Activated T-helper 17 cell treated with anti-CD3 and anti-CD28 coated beads, Interleukin-2, amount 50 U/mL, for 72 hours (primary cell): ENCODE data around the gene DAPK2. TPM values are rescaled to one million over a fixed set of nuclear protein-coding genes. Genes with fewer than 3 reads are reported as not detected.
A peak's percentile ranks its signal among the peaks of the same experiment; 100 is the strongest.
"Not testable (repeated sequence)": the region's sequence is repeated elsewhere in the genome, so short reads cannot be mapped to it uniquely, and the experiment has no call there.

ENCODE experiments used
- ATAC-seq: fragments of 150-1000 bp; cut with Tn5 transposase; replicated peaks from 2 replicates; pipeline ENCODE4 v1.10.0; 2021; ENCODE audit warnings: mild to moderate bottlenecking, moderate library complexity
- H3K27ac Mint-ChIP-seq: one replicate; pipeline ENCODE4 v1.8.0; 2022; ENCODE audit warnings: mixed read lengths
- H3K27me3 Mint-ChIP-seq: one replicate; pipeline ENCODE4 v1.8.0; 2022; ENCODE audit warnings: mixed read lengths
- H3K36me3 Mint-ChIP-seq: one replicate; pipeline ENCODE4 v1.8.0; 2022; ENCODE audit warnings: low read depth, mild to moderate bottlenecking, mixed read lengths
- H3K4me1 Mint-ChIP-seq: one replicate; pipeline ENCODE4 v1.8.0; 2022; ENCODE audit warnings: mixed read lengths
- H3K4me3 Mint-ChIP-seq: one replicate; pipeline ENCODE4 v1.8.0; 2022; ENCODE audit warnings: mild to moderate bottlenecking, mixed read lengths
- H3K9me3 Mint-ChIP-seq: one replicate; pipeline ENCODE4 v1.8.0; 2022; ENCODE audit warnings: mixed read lengths
- total RNA-seq, 2 donors: library from RNA; stranded (reverse); gene quantifications; one replicate each; pipeline ENCODE4 v1.2.3, GENCODE V29; 2022

The DAPK2 gene
- total RNA-seq, 2 donors from 2014 or later: 0.82 to 10.6 TPM

DNA sequence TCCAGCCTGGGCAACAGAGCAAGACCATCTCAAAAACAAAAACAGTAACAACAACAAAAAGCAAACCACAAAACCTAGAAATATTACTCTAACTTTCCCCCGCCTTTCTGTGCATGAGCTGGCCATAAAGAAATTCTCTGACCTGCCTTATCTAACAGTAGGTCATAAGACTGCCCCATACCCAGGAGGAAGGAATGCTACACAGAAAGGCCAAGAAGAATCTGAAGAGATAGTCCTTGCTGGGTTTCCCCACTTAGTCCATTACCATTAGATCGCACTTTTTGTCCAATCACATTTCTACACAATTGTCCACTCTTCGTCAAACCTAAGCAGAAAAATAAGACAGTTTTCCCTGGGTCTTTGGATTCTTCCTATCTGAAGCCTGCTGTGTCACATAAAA is 23.8 kb upstream of the DAPK2 start:
- Mint-ChIP-seq H3K4me3 (no peak overlapping the region), H3K4me1 (no peaks in the 10 kb centered on the region), H3K9me3 (no peaks in the 10 kb centered on the region), H3K27me3 (no peaks in the 10 kb centered on the region), H3K36me3 (peaks cover 39% of the 10 kb centered on the region), H3K27ac (no peak overlapping the region)
- no peak for ATAC-seq

DNA sequence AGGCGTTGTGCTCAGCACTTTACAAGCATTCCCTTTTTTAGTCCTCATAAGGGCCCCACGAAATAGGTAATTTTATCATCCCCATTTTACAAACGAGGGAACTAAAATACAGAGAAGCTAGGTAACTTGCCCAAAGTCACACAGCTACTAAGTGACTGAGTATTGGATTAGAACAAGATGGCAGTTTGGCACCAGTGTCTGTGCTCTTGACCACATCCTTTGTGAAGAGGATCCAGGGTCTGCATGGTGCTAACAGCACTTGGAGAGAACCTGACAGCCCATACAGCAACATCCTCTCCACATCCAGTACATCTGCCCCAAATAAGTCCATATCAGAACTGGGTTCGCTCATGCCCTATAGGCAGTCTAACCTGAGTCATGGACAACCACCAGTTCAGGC is 21.8 kb upstream of the DAPK2 start:
- Mint-ChIP-seq H3K4me1 (no peaks in the 10 kb centered on the region), H3K27me3 (no peaks in the 10 kb centered on the region), H3K9me3 (no peaks in the 10 kb centered on the region), H3K36me3 (peaks cover 24% of the 10 kb centered on the region), H3K4me3 (no peak overlapping the region), H3K27ac (peak overlapping the region; percentile 17)
- no peak for ATAC-seq

DNA sequence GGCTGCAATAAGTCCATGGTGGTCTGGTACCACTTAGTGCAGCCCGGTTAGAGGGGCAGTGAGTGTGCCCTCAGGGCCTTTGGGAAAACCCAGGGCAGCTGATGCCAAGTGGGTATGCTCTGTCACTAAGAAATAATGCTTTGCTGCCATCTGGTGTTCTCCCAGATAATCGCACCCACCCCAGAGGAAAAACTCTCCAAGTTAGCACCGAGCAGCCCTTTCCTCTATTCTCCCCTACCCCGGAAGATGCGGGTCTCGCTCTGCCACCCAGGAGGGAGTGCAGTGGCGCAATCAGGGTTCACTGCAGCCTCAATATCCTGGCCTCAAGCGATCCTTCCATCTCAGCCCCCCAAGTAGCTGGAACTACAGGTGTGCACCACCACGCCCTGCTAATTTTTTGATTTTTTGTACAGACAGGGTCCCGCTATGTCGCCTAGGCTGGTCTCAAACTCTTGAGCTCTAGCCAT is 21.3 kb upstream of the DAPK2 start:
- H3K4me3 Mint-ChIP-seq: no peak overlapping the region
- H3K36me3 Mint-ChIP-seq: peaks cover 19% of the 10 kb centered on the region
- no peaks in the 10 kb centered on the region for H3K4me1 Mint-ChIP-seq
- peak overlapping the region; percentile 17 for H3K27ac Mint-ChIP-seq
- ATAC-seq: peak; percentile 87
- no peaks in the 10 kb centered on the region for H3K27me3 Mint-ChIP-seq
- H3K9me3 Mint-ChIP-seq: no peaks in the 10 kb centered on the region

DNA sequence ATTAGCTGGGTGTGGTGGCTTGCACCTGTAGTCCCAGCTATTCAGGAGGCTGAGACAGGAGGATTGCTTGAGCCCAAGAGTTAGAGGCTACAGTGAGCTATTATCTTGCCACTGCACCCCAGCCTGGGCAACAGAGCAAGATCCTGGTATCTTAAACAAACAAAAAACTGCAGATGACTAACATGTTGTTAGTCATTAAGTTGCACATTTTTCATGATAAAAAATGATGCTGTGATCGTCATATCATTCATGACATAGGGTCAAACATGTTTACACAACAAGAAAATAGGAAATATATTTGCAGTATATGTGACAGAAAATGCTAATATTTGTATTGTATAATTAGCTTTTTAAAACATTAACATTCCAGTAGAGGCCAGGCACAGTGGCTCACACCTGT is 20.2 kb upstream of the DAPK2 start:
- H3K27me3 Mint-ChIP-seq: no peaks in the 10 kb centered on the region
- no peaks in the 10 kb centered on the region for H3K9me3 Mint-ChIP-seq
- H3K27ac Mint-ChIP-seq: no peak overlapping the region
- H3K4me1 Mint-ChIP-seq: no peaks in the 10 kb centered on the region
- peaks cover 7% of the 10 kb centered on the region for H3K36me3 Mint-ChIP-seq
- H3K4me3 Mint-ChIP-seq: no peak overlapping the region
- ATAC-seq: no peak

DNA sequence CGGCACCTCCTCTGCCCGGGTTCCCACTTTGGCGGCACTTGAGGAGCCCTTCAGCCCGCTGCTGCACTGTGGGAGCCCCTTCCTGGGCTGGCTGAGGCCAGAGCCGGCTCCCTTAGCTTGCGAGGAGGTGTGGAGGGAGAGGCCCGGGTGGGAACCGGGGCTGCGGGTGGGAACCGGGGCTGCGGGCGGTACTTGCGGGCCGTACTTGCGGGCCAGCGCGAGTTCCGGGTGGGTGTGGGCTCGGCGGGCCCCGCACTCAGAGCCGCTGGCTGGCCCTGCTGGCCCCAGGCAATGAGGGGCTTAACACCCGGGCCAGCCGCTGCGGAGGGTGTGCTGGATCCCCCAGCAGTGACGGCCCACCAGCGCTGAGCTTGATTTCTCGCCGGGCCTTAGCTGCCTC is 14.4 kb upstream of the DAPK2 start:
- no peaks in the 10 kb centered on the region for H3K4me1 Mint-ChIP-seq
- H3K27me3 Mint-ChIP-seq: no peaks in the 10 kb centered on the region
- no peak for ATAC-seq
- no peaks in the 10 kb centered on the region for H3K9me3 Mint-ChIP-seq
- no peak overlapping the region for H3K27ac Mint-ChIP-seq
- H3K4me3 Mint-ChIP-seq: no peak overlapping the region
- no peaks in the 10 kb centered on the region for H3K36me3 Mint-ChIP-seq

DNA sequence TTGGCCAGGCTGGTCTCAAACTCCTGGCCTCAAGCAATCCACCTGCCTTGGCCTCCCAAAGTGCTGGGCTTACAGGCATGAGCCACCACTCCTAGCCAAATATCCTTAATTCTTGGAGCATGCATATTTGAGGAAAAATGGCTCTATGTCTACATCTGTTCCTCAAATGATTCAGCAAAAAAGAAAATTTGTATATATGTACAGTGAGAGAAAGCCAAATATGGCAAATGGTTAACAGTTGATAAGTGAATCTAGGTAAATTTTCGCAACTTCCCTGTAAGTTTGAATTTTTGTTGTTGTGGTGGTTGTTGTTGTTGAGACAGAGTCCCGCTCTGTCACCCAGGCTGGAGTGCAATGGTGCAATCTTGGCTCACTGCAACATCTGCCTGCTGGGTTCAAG is 12.8 kb upstream of the DAPK2 start:
- H3K4me1 Mint-ChIP-seq, H3K27ac Mint-ChIP-seq, H3K9me3 Mint-ChIP-seq, H3K4me3 Mint-ChIP-seq, ATAC-seq, H3K27me3 Mint-ChIP-seq, H3K36me3 Mint-ChIP-seq: not testable (repeated sequence)

DNA sequence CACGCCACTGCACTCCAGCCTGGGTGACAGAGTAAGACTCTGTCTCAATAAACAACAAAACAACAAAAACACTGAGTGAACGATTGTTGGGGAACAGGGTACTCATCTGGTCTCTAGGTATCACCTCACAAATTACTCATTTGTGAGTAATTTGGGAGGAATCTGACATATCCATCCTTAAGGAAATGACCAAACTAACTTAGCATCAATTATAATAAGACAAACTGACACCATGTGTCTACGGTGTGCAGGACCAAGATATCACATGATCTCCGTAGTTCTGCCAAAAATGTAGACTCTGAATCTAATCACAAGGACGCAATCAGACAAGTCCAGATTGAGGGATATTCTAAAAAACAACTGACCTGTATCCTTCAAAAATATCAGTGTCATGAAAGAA is 12.0 kb upstream of the DAPK2 start:
- Mint-ChIP-seq H3K4me3 (no peak overlapping the region), H3K27ac (no peak overlapping the region), H3K36me3 (no peaks in the 10 kb centered on the region), H3K9me3 (no peaks in the 10 kb centered on the region), H3K4me1 (no peaks in the 10 kb centered on the region), H3K27me3 (no peaks in the 10 kb centered on the region)
- ATAC-seq: no peak

DNA sequence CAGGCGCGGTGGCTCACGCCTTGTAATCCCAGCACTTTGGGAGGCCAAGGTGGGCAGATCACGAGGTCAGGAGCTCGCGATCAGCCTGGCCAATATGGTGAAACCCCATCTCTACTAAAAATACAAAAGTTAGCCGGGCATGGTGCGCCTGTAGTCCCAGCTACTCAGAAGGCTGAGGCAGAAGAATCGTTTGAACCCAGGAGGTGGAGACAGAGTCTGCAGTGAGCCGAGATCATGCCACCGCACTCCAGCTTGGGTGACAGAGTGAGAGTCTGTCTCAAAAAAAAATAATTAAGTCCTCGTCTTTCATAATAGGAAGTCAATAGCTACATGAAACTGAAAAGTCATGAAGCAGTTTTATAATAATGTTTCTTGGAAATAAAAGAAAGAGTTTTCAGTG is 7.4 kb upstream of the DAPK2 start:
- not testable (repeated sequence) for H3K4me3 Mint-ChIP-seq, H3K27ac Mint-ChIP-seq, H3K36me3 Mint-ChIP-seq, H3K4me1 Mint-ChIP-seq, ATAC-seq, H3K9me3 Mint-ChIP-seq, H3K27me3 Mint-ChIP-seq

DNA sequence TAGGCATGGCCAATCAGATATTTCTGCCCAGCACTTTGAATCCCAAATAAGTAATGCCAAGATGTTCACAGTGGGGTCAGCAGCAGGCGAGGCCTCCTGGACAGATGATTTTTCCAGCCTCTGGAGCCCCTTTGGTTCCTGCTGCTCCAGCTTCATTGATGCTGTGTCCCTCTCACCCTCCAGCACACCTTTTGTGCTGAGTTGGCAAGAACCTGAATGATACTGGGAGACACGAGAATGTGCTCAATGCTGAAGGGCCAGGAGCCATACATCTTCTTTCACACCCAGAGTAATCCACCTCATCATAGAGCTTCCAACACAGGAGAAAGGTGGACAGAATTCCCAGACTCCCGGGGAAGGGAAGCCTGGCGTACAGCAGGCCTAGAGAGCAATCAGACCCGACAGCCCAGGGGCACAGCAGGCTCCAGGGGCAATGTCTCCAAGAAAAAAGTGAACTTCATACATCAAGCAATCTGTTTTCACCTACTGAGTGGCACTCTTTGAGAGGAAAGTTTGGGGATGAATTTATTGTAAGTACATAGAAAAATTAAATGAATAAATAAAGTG is 6.7 kb upstream of the DAPK2 start:
- Mint-ChIP-seq H3K9me3 (no peaks in the 10 kb centered on the region), H3K36me3 (no peaks in the 10 kb centered on the region), H3K4me1 (no peaks in the 10 kb centered on the region), H3K27me3 (peaks cover 4% of the 10 kb centered on the region), H3K4me3 (no peak overlapping the region), H3K27ac (no peak overlapping the region)
- ATAC-seq: no peak

DNA sequence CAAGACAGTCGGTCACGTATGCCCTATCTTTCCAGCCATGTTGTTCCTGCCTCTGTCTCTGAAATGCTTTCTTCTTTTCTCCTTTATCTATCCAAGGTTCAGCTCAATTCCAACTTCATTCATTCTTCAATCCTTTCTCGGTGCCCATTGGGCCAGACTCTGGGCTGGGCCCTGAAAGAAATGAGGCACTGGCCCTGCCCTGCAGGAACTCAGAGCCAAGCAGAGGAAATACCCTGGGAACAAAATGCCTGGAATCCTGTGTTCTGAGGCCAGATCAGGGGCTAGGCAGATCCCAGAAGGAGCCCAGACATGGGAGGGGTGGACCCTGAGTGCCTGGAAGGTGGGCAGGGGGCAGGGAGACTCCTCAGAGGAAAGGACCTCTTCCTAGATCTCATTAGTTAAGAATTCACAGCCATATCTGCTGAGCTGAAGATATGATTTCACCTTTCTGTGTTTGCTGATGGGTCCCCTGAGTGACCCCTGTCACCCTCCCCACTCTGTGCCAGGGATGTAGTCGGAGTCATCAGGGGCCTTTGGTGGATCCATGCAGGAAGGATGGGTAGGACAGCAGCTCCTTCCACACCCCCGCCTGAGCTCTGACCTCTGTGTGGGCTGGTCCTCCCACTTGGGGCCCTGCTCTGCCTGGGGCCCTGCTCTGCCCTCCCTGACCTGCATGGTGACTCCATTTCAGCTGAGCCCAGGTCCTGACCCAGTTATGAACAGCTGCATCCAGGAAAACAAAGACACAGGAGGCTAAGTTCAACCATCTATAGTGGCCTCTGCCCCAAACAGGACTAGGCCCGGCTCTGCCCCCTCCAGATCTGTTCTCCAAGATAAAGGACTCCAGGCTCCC is 5.3 kb upstream of the DAPK2 start:
- H3K4me3 Mint-ChIP-seq: no peak overlapping the region
- ATAC-seq: no peak
- H3K27me3 Mint-ChIP-seq: peaks cover 4% of the 10 kb centered on the region
- H3K36me3 Mint-ChIP-seq: no peaks in the 10 kb centered on the region
- H3K27ac Mint-ChIP-seq: peak overlapping the region; percentile 13
- H3K9me3 Mint-ChIP-seq: no peaks in the 10 kb centered on the region
- peaks cover 3% of the 10 kb centered on the region for H3K4me1 Mint-ChIP-seq

DNA sequence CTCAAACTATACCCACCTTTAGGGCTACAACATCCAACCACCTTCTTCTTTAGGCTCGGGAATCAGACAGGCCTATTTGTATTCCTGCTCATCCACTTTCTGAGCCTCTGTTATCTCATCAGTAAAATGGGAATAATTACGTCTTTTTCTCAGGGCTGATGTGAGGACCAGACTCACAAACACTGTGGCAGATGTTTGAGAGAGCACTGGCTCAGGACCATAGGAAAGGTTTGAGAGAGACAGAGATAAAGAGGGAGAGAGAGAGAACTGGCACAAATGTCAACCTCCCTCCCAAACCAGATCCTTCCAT is 4.8 kb upstream of the DAPK2 start:
- Mint-ChIP-seq H3K27ac (no peak overlapping the region), H3K4me1 (peaks cover 5% of the 10 kb centered on the region)

DNA sequence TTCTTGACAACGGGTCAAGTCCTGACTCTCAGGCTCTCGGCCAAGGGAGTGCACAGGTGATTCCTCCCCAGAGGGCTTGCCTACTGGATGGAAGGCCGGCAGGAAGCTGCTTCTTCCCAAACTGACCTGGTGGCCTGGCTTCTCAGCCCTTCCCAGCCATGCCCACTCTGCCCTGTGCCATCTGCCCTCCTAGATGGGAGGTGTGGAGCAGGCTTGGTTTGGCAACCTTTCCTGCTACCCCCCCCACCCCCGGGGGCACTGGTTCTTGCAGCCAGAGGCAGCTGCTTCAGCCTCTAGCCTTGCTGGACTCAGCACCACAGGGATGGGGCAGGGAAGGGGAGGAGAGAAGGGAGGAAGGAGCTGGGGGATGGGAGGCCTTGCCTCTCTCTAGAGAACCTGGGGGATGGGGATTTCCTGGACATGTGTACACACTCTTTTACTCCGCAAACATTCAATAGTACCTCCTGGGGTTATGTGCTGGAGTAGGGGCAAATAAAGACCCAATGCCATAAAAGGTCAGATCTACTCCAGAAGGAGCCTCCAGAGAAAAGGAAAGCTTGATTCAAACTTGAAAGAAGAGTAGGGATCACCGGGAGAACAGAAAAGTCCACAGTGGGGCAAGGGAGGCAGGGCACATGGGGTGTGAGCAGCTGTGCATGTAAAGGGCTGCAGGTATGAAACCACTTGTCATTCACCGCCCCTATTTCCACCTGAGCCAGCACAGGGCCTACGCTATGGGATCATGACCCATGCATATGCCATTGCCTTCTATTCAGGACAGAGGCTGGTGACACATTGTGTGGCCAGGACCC is 4.2 kb upstream of the DAPK2 start:
- H3K9me3 Mint-ChIP-seq: no peaks in the 10 kb centered on the region
- no peaks in the 10 kb centered on the region for H3K36me3 Mint-ChIP-seq
- no peak for ATAC-seq
- peaks cover 5% of the 10 kb centered on the region for H3K4me1 Mint-ChIP-seq
- peak overlapping the region; percentile 22 for H3K27ac Mint-ChIP-seq
- H3K27me3 Mint-ChIP-seq: peaks cover 4% of the 10 kb centered on the region
- H3K4me3 Mint-ChIP-seq: no peak overlapping the region

More for the DNA sequence above, 4.8 kb upstream of the DAPK2 start:
- Mint-ChIP-seq H3K9me3 (no peaks in the 10 kb centered on the region), H3K4me3 (no peak overlapping the region), H3K36me3 (no peaks in the 10 kb centered on the region), H3K27me3 (peaks cover 4% of the 10 kb centered on the region)
- ATAC-seq: no peak

DNA sequence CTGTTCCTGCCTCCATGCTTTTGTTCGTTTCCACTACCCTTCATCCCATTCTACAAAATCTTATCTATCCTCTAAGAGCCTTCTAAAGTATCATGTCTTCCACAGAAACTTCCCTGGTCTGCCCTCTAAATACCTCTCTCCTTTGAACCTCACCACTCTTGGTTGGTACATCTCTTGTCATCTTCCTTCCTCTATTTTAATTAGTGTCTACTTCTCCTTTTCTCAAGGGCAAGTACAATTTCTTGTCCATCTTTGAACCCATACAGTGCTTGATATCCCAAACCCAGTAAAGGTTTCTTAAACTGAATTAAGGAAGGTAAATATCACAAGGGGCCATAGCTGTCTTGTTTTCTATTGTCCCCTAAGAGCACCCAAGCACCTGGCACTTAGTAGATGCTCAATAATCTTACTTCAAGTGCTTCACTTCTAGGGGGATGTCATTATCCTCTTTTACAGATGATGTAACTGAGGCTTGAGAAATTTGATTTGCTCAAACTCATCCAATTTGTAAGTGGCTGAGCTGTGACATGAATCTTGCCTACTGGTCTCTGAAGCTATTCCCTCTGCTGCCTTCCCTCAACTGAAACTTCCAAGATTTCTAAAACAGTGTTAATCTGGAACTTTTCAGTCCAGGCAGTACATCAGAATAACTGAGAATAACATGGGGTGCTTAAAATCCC is 2.6 kb upstream of the DAPK2 start:
- H3K36me3 Mint-ChIP-seq: no peaks in the 10 kb centered on the region
- H3K4me1 Mint-ChIP-seq: peaks cover 5% of the 10 kb centered on the region
- H3K4me3 Mint-ChIP-seq: no peak overlapping the region
- ATAC-seq: no peak
- no peak overlapping the region for H3K27ac Mint-ChIP-seq
- no peaks in the 10 kb centered on the region for H3K9me3 Mint-ChIP-seq
- peaks cover 8% of the 10 kb centered on the region for H3K27me3 Mint-ChIP-seq

DNA sequence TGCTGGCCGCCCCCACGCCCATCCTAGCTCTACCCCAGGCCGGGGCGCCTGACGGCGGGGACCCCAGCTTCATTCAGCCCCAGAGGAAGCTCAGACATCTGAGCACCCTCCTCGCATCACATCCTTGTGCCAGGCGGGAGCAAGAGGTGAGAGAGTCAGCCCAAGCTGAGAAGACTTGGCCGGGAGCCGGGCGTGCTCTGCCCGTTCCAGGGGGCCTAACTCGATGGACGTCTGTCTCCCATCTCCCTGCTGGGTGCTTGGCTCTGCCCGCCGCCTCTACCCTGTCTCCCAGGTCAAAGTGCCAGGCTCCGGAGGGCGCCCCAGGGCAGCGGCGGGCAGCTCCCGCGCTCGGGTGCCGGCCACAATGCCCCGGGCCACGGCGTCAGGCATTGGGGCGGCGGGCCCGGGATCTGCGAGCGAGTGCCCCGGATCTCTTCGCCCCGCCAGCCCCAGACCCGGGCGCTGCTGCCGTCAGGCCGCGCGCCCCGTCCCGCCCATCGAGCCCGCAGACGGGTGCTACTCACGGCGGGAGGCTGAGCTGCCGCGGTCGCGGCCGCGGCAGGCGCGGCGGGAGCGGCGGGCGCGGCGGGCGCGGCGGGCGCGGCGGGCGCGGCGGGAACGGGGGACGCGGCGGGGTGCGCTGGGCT is 388 bp downstream of the DAPK2 start:
- Mint-ChIP-seq H3K9me3 (no peaks in the 10 kb centered on the region), H3K36me3 (no peaks in the 10 kb centered on the region), H3K27me3 (peaks cover 8% of the 10 kb centered on the region)

More for the DNA sequence above, 388 bp downstream of the DAPK2 start:
- H3K4me3 Mint-ChIP-seq: peak overlapping the region; percentile 50
- peak; percentile 53 for ATAC-seq
- H3K4me1 Mint-ChIP-seq: peaks cover 5% of the 10 kb centered on the region
- no peak overlapping the region for H3K27ac Mint-ChIP-seq
